ENCODE measurements around the gene RIMKLB.
"Not testable (repeated sequence)": the region's sequence is repeated elsewhere in the genome, so short reads cannot be mapped to it uniquely, and the experiment has no call there.

RIMKLB gene

GRCh38 chr12:8742501-8742900, 44.7 kb downstream of the RIMKLB start:
- FAIRE-seq (no peak), DNase-seq (ENCODE audit: insufficient read length) (no peak)
- no peak for TF ChIP-seq POLR2A (IDR thresholded peaks at IDR 0.05; ENCODE audit: low read depth, low read length)
- TF ChIP-seq TAF1 (IDR thresholded peaks at IDR 0.05; ENCODE audit: borderline replicate concordance, low read depth, low read length) = no peak
- no peak for TF ChIP-seq POLR2AphosphoS5 (IDR thresholded peaks at IDR 0.05; ENCODE audit: low read depth, low read length)

- DNase-seq (ENCODE audit: insufficient read length); FAIRE-seq: not testable (repeated sequence)
Observed at GRCh38 chr12:8743121-8743520, 45.3 kb downstream of the RIMKLB start.

GRCh38 chr12:8745631-8746030, 47.8 kb downstream of the RIMKLB start:
- FAIRE-seq = not testable (repeated sequence)

GRCh38 chr12:8746046-8746445, 48.3 kb downstream of the RIMKLB start:
- FAIRE-seq (no peak), DNase-seq (ENCODE audit: insufficient read length) (no peak)
- TF ChIP-seq POLR2AphosphoS5 (IDR thresholded peaks at IDR 0.05; ENCODE audit: low read depth, low read length) (no peak), TAF1 (IDR thresholded peaks at IDR 0.05; ENCODE audit: borderline replicate concordance, low read depth, low read length) (no peak), POLR2A (IDR thresholded peaks at IDR 0.05; ENCODE audit: low read depth, low read length) (no peak)

More at GRCh38 chr12:8745631-8746030, 47.8 kb downstream of the RIMKLB start:
- DNase-seq (ENCODE audit: insufficient read length) = not testable (repeated sequence)

GRCh38 chr12:8760076-8760475, 62.3 kb downstream of the RIMKLB start:
- DNase-seq (ENCODE audit: insufficient read length); FAIRE-seq: not testable (repeated sequence)

GRCh38 chr12:8762701-8763100, 64.9 kb downstream of the RIMKLB start:
- FAIRE-seq; DNase-seq (ENCODE audit: insufficient read length): not testable (repeated sequence)

GRCh38 chr12:8766121-8766520, 68.3 kb downstream of the RIMKLB start:
- not testable (repeated sequence) for FAIRE-seq; DNase-seq (ENCODE audit: insufficient read length)

GRCh38 chr12:8770499-8770898, 72.7 kb downstream of the RIMKLB start:
- DNase-seq (ENCODE audit: insufficient read length) (no peak), FAIRE-seq (no peak)
- TF ChIP-seq POLR2A (IDR thresholded peaks at IDR 0.05; ENCODE audit: low read depth, low read length) (no peak), POLR2AphosphoS5 (IDR thresholded peaks at IDR 0.05; ENCODE audit: low read depth, low read length) (no peak), TAF1 (IDR thresholded peaks at IDR 0.05; ENCODE audit: borderline replicate concordance, low read depth, low read length) (no peak)

GRCh38 chr12:8771072-8771471, 73.3 kb downstream of the RIMKLB start:
- DNase-seq (ENCODE audit: insufficient read length) = no peak
- FAIRE-seq = no peak
- TF ChIP-seq POLR2A (IDR thresholded peaks at IDR 0.05; ENCODE audit: low read depth, low read length) (no peak), TAF1 (IDR thresholded peaks at IDR 0.05; ENCODE audit: borderline replicate concordance, low read depth, low read length) (no peak), POLR2AphosphoS5 (IDR thresholded peaks at IDR 0.05; ENCODE audit: low read depth, low read length) (no peak)

GRCh38 chr12:8773461-8773860, 75.7 kb downstream of the RIMKLB start:
- TF ChIP-seq POLR2AphosphoS5 (IDR thresholded peaks at IDR 0.05; ENCODE audit: low read depth, low read length) = no peak
- no peak for TF ChIP-seq POLR2A (IDR thresholded peaks at IDR 0.05; ENCODE audit: low read depth, low read length)
- TF ChIP-seq TAF1 (IDR thresholded peaks at IDR 0.05; ENCODE audit: borderline replicate concordance, low read depth, low read length) = no peak
- FAIRE-seq (no peak), DNase-seq (ENCODE audit: insufficient read length) (no peak)

GRCh38 chr12:8779281-8779680, 81.5 kb downstream of the RIMKLB start:
- no peak for TF ChIP-seq POLR2A (IDR thresholded peaks at IDR 0.05; ENCODE audit: low read depth, low read length)
- TF ChIP-seq TAF1 (IDR thresholded peaks at IDR 0.05; ENCODE audit: borderline replicate concordance, low read depth, low read length) = no peak
- no peak for TF ChIP-seq POLR2AphosphoS5 (IDR thresholded peaks at IDR 0.05; ENCODE audit: low read depth, low read length)
- DNase-seq (ENCODE audit: insufficient read length) = no peak
- no peak for FAIRE-seq

GRCh38 chr12:8779862-8780261, 82.1 kb downstream of the RIMKLB start:
- TF ChIP-seq TAF1 (IDR thresholded peaks at IDR 0.05; ENCODE audit: borderline replicate concordance, low read depth, low read length) = no peak
- no peak for TF ChIP-seq POLR2A (IDR thresholded peaks at IDR 0.05; ENCODE audit: low read depth, low read length)
- TF ChIP-seq POLR2AphosphoS5 (IDR thresholded peaks at IDR 0.05; ENCODE audit: low read depth, low read length) = no peak
- DNase-seq (ENCODE audit: insufficient read length) (no peak), FAIRE-seq (no peak)

- no peak for TF ChIP-seq TAF1 (IDR thresholded peaks at IDR 0.05; ENCODE audit: borderline replicate concordance, low read depth, low read length)
- TF ChIP-seq POLR2AphosphoS5 (IDR thresholded peaks at IDR 0.05; ENCODE audit: low read depth, low read length) = no peak
- no peak for TF ChIP-seq POLR2A (IDR thresholded peaks at IDR 0.05; ENCODE audit: low read depth, low read length)
- FAIRE-seq (no peak), DNase-seq (ENCODE audit: insufficient read length) (no peak)
Observed at GRCh38 chr12:8780389-8780788, 82.6 kb downstream of the RIMKLB start.
